Measurements from ENCODE around the gene SNX27. TPM values are rescaled to one million over a fixed set of nuclear protein-coding genes. Genes with fewer than 3 reads are reported as not detected.

Gene SNX27
- total RNA-seq, 4 donors from 2014 or later: 48.1 to 61.1 (median 53.8) TPM

GRCh38 chr1:151686561-151686960 lies 74.7 kb downstream of the SNX27 start:
- Histone ChIP-seq H3K27me3 (no peaks in the 10 kb centered on the region), H3K9me3 (no peaks in the 10 kb centered on the region), H3K36me3 (peaks cover 0 to 52% of the 10 kb centered on the region in 2 donors), H3K4me3 (no peak overlapping the region), H3K4me1 (peaks cover 0 to 18% (median 0%) of the 10 kb centered on the region in 3 donors), H3K27ac (peak overlapping the region in 1 of 4 donors; percentile 43)
- no peak for TF ChIP-seq POLR2AphosphoS5 (IDR thresholded peaks at IDR 0.05)
- no peak for TF ChIP-seq POLR2A (IDR thresholded peaks at IDR 0.05)
- TF ChIP-seq EP300 (IDR thresholded peaks at IDR 0.05): no peak
- no peak for TF ChIP-seq CTCF (IDR thresholded peaks at IDR 0.05)
- 94% methylated on average over 2 of the region's 2 CpGs for WGBS, 2 donors (ENCODE audit: low coverage in 1 of 2)
- no peak for ATAC-seq

GRCh38 chr1:151689494-151689893 lies 77.6 kb downstream of the SNX27 start:
- Histone ChIP-seq H3K36me3 (peaks cover 0 to 60% of the 10 kb centered on the region in 2 donors), H3K27ac (no peak overlapping the region), H3K9me3 (no peaks in the 10 kb centered on the region), H3K27me3 (no peaks in the 10 kb centered on the region), H3K4me3 (no peak overlapping the region), H3K4me1 (peaks cover 0 to 12% (median 0%) of the 10 kb centered on the region in 3 donors)
- TF ChIP-seq POLR2A (IDR thresholded peaks at IDR 0.05) (no peak), CTCF (IDR thresholded peaks at IDR 0.05) (no peak), EP300 (IDR thresholded peaks at IDR 0.05) (no peak), POLR2AphosphoS5 (IDR thresholded peaks at IDR 0.05) (no peak)
- WGBS, 2 donors (ENCODE audit: low coverage in 1 of 2): 64 to 72% methylated on average over 4 of the region's 4 CpGs
- no peak for ATAC-seq

DNA sequence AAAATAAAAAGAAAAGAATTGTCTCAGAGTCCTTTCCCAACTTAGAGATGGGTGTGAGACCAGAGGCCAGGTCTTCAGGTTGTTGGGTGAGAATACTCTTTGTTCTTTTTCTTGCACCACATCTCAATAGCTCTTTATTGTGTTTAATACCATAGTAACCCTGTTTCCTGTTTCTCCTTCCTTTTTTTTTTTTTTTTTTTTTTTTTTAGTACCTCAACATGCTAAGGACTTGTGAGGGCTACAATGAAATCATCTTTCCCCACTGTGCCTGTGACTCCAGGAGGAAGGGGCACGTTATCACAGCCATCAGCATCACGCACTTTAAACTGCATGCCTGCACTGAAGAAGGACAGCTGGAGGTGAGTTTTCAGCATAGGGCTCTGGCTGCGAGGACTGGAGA lies 80.4 kb downstream of the SNX27 start:
- H3K4me3 ChIP-seq: no peak overlapping the region
- H3K36me3 ChIP-seq: peaks cover 0 to 60% of the 10 kb centered on the region in 2 donors
- H3K4me1 ChIP-seq: peaks cover 0 to 4% (median 0%) of the 10 kb centered on the region in 3 donors
- 55 to 80% methylated on average over 2 to 3 of the region's 3 CpGs for WGBS, 2 donors (ENCODE audit: low coverage in 1 of 2)
- no peaks in the 10 kb centered on the region for H3K27me3 ChIP-seq
- H3K9me3 ChIP-seq: no peaks in the 10 kb centered on the region
- TF ChIP-seq EP300 (IDR thresholded peaks at IDR 0.05): no peak
- no peak for TF ChIP-seq CTCF (IDR thresholded peaks at IDR 0.05)
- TF ChIP-seq POLR2AphosphoS5 (IDR thresholded peaks at IDR 0.05): no peak
- no peak for TF ChIP-seq POLR2A (IDR thresholded peaks at IDR 0.05)
- ATAC-seq: no peak
- no peak overlapping the region for H3K27ac ChIP-seq

DNA sequence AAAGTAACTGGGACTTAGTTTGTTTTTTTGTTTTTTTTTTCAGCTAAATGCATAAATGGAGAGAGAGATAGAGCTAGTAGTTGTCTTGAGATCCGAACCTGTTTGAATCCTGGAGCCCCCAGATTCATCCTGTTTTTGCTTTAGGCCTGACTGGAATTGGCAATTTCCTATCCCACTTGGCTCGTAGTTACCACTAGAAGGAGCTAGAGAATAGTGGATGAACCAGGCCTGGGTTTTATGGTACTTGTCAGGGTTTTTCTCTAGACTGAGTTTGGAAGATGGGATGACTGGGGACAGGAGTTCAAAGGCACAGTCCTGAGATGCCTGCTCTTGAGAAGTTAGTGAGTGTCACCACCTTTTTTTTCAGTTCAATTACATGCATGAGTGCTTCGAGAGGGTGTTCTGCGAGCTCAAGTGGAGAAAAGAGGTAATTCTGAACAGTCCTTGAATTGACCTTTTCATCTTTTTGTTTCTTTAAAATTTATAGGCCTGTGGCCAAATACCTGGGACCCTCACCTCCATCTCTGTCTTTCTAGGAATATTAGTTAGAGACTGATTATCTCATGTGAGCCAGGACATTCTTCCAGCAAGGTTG lies 81.3 kb downstream of the SNX27 start:
- Histone ChIP-seq H3K9me3 (no peaks in the 10 kb centered on the region), H3K36me3 (peaks cover 0 to 64% of the 10 kb centered on the region in 2 donors), H3K4me3 (no peak overlapping the region), H3K27ac (no peak overlapping the region), H3K27me3 (no peaks in the 10 kb centered on the region), H3K4me1 (no peaks in the 10 kb centered on the region)
- TF ChIP-seq CTCF (IDR thresholded peaks at IDR 0.05) (peak in 3 of 4 experiments; percentile 41 to 55 (median 45)), POLR2A (IDR thresholded peaks at IDR 0.05) (no peak)
- 58 to 79% methylated on average over 3 to 4 of the region's 4 CpGs for WGBS, 2 donors (ENCODE audit: low coverage in 1 of 2)
- ATAC-seq: no peak

- TF ChIP-seq POLR2AphosphoS5 (IDR thresholded peaks at IDR 0.05): no peak
- no peak for TF ChIP-seq CTCF (IDR thresholded peaks at IDR 0.05)
- TF ChIP-seq EP300 (IDR thresholded peaks at IDR 0.05): no peak
- no peak for TF ChIP-seq POLR2A (IDR thresholded peaks at IDR 0.05)
- H3K36me3 ChIP-seq: peaks cover 3 to 60% of the 10 kb centered on the region in 2 donors
These were observed 89.7 kb downstream of the SNX27 start for GRCh38 chr1:151701515-151701914.

More at GRCh38 chr1:151701515-151701914, 89.7 kb downstream of the SNX27 start:
- H3K9me3 ChIP-seq: no peaks in the 10 kb centered on the region
- no peaks in the 10 kb centered on the region for H3K27me3 ChIP-seq
- no peak overlapping the region for H3K4me3 ChIP-seq
- H3K4me1 ChIP-seq: no peaks in the 10 kb centered on the region
- no peak overlapping the region for H3K27ac ChIP-seq
- no peak for ATAC-seq
- WGBS, 2 donors (ENCODE audit: low coverage in 1 of 2): 97% methylated on average over 4 of the region's 5 CpGs; no CpG with 5 or more reads in 1 of the 2 donors
